ENCODE results near the gene ACOT12.

- TF ChIP-seq EZH2phosphoT487 (IDR thresholded peaks at IDR 0.05; ENCODE audit: insufficient read depth, low read depth) (no peak), EZH2 (IDR thresholded peaks at IDR 0.05; ENCODE audit: insufficient read depth, poor library complexity, severe bottlenecking) (no peak)
Measured at GRCh38 chr5:81334304-81335061, 59.5 kb downstream of the ACOT12 start.

Data from GM23248 (cell line).